ENCODE results near the gene PCDH8. TPM values are rescaled to one million over a fixed set of nuclear protein-coding genes. Genes with fewer than 3 reads are reported as not detected.
A peak's percentile ranks its signal among the peaks of the same experiment; 100 is the strongest.

PCDH8 gene
- total RNA-seq, 1 experiment from 2014 or later = 0.92 TPM

DNA sequence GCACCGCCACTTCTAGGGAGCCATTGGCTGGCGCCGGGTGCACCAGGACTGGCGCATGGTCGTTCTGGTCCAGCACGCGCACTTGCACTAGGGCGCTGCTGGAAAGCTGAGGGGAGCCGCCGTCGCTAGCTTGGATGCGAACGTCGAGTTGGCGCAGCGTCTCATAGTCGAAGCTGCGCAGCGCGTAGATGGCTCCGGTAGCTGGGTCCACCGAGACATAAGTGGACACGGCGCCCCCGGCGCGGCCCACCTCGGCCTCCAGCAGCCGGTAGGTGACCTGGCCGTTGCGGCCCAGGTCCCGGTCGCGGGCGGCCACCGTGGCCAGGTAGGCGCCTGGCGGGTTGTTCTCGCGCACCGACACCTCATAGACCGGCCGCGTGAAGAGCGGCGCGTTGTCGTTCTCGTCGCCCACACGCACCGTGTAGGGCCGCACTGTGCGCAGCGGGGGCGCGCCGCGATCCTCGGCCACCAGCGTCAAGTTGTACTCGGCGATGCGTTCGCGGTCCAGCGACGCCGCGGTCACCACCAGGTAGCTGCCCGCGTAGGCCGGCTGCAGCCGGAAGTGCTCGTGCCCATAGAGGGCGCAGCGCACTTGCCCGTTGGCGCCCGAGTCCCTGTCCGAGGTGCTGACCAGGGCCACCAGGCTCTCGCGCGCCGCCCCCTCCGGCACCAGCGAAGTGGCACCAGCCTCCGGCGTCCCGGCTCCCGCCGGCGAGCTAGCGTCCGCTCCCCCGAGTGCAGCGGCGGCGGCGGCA lies 1.7 kb downstream of the PCDH8 start (continued):
- TF ChIP-seq TEAD4 (CRISPR knock-in tag; IDR thresholded peaks at IDR 0.05) = peak; percentile 97
- TF ChIP-seq, protein P1, sequence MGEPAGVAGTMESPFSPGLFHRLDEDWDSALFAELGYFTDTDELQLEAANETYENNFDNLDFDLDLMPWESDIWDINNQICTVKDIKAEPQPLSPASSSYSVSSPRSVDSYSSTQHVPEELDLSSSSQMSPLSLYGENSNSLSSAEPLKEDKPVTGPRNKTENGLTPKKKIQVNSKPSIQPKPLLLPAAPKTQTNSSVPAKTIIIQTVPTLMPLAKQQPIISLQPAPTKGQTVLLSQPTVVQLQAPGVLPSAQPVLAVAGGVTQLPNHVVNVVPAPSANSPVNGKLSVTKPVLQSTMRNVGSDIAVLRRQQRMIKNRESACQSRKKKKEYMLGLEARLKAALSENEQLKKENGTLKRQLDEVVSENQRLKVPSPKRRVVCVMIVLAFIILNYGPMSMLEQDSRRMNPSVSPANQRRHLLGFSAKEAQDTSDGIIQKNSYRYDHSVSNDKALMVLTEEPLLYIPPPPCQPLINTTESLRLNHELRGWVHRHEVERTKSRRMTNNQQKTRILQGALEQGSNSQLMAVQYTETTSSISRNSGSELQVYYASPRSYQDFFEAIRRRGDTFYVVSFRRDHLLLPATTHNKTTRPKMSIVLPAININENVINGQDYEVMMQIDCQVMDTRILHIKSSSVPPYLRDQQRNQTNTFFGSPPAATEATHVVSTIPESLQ (CRISPR knock-in tag; IDR thresholded peaks at IDR 0.05) = no peak; the same call in 1 of the 2 replicates
- TF ChIP-seq NFATC4 (CRISPR knock-in tag; IDR thresholded peaks at IDR 0.05) = no peak
- no peak for TF ChIP-seq FOXJ3 (CRISPR knock-in tag; IDR thresholded peaks at IDR 0.05; ENCODE audit: borderline replicate concordance)
- no peak; the same call in 1 of the 2 replicates for TF ChIP-seq PRDM15 (CRISPR knock-in tag; IDR thresholded peaks at IDR 0.05)
- TF ChIP-seq, protein P2, sequence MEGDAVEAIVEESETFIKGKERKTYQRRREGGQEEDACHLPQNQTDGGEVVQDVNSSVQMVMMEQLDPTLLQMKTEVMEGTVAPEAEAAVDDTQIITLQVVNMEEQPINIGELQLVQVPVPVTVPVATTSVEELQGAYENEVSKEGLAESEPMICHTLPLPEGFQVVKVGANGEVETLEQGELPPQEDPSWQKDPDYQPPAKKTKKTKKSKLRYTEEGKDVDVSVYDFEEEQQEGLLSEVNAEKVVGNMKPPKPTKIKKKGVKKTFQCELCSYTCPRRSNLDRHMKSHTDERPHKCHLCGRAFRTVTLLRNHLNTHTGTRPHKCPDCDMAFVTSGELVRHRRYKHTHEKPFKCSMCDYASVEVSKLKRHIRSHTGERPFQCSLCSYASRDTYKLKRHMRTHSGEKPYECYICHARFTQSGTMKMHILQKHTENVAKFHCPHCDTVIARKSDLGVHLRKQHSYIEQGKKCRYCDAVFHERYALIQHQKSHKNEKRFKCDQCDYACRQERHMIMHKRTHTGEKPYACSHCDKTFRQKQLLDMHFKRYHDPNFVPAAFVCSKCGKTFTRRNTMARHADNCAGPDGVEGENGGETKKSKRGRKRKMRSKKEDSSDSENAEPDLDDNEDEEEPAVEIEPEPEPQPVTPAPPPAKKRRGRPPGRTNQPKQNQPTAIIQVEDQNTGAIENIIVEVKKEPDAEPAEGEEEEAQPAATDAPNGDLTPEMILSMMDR (IDR thresholded peaks at IDR 0.05) = peak; percentile 34; the same call in 1 of the 2 replicates
- peak; percentile 95 for TF ChIP-seq ELF4 (CRISPR knock-in tag; IDR thresholded peaks at IDR 0.05; ENCODE audit: low read depth)
- TF ChIP-seq, protein P3, sequence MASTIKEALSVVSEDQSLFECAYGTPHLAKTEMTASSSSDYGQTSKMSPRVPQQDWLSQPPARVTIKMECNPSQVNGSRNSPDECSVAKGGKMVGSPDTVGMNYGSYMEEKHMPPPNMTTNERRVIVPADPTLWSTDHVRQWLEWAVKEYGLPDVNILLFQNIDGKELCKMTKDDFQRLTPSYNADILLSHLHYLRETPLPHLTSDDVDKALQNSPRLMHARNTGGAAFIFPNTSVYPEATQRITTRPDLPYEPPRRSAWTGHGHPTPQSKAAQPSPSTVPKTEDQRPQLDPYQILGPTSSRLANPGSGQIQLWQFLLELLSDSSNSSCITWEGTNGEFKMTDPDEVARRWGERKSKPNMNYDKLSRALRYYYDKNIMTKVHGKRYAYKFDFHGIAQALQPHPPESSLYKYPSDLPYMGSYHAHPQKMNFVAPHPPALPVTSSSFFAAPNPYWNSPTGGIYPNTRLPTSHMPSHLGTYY (CRISPR knock-in tag; IDR thresholded peaks at IDR 0.05) = no peak
- TF ChIP-seq, protein P4, sequence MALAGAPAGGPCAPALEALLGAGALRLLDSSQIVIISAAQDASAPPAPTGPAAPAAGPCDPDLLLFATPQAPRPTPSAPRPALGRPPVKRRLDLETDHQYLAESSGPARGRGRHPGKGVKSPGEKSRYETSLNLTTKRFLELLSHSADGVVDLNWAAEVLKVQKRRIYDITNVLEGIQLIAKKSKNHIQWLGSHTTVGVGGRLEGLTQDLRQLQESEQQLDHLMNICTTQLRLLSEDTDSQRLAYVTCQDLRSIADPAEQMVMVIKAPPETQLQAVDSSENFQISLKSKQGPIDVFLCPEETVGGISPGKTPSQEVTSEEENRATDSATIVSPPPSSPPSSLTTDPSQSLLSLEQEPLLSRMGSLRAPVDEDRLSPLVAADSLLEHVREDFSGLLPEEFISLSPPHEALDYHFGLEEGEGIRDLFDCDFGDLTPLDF (CRISPR knock-in tag; IDR thresholded peaks at IDR 0.05) = peak; percentile 91
- TF ChIP-seq NR2C2 (CRISPR knock-in tag; IDR thresholded peaks at IDR 0.05) = no peak; the same call in 1 of the 2 replicates
- TF ChIP-seq JAZF1 (CRISPR knock-in tag; IDR thresholded peaks at IDR 0.05) = no peak
- TF ChIP-seq FOXK1 (CRISPR knock-in tag; IDR thresholded peaks at IDR 0.05) = peak; percentile 98
- TF ChIP-seq NFE2L1 (CRISPR knock-in tag; IDR thresholded peaks at IDR 0.05) = peak; percentile 96
- TF ChIP-seq MAX (CRISPR knock-in tag; IDR thresholded peaks at IDR 0.05) = peak; percentile 83
- TF ChIP-seq ZNF281 (CRISPR knock-in tag; IDR thresholded peaks at IDR 0.05) = peak; percentile 87
- TF ChIP-seq, protein P5, sequence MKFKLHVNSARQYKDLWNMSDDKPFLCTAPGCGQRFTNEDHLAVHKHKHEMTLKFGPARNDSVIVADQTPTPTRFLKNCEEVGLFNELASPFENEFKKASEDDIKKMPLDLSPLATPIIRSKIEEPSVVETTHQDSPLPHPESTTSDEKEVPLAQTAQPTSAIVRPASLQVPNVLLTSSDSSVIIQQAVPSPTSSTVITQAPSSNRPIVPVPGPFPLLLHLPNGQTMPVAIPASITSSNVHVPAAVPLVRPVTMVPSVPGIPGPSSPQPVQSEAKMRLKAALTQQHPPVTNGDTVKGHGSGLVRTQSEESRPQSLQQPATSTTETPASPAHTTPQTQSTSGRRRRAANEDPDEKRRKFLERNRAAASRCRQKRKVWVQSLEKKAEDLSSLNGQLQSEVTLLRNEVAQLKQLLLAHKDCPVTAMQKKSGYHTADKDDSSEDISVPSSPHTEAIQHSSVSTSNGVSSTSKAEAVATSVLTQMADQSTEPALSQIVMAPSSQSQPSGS (CRISPR knock-in tag; IDR thresholded peaks at IDR 0.05; ENCODE audit: borderline replicate concordance, low read depth) = peak; percentile 81
- TF ChIP-seq, protein P6, sequence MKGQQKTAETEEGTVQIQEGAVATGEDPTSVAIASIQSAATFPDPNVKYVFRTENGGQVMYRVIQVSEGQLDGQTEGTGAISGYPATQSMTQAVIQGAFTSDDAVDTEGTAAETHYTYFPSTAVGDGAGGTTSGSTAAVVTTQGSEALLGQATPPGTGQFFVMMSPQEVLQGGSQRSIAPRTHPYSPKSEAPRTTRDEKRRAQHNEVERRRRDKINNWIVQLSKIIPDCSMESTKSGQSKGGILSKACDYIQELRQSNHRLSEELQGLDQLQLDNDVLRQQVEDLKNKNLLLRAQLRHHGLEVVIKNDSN (CRISPR knock-in tag; IDR thresholded peaks at IDR 0.05) = peak; percentile 86
- TF ChIP-seq ZNF121 (CRISPR knock-in tag; IDR thresholded peaks at IDR 0.05) = no peak
- TF ChIP-seq, protein P7, sequence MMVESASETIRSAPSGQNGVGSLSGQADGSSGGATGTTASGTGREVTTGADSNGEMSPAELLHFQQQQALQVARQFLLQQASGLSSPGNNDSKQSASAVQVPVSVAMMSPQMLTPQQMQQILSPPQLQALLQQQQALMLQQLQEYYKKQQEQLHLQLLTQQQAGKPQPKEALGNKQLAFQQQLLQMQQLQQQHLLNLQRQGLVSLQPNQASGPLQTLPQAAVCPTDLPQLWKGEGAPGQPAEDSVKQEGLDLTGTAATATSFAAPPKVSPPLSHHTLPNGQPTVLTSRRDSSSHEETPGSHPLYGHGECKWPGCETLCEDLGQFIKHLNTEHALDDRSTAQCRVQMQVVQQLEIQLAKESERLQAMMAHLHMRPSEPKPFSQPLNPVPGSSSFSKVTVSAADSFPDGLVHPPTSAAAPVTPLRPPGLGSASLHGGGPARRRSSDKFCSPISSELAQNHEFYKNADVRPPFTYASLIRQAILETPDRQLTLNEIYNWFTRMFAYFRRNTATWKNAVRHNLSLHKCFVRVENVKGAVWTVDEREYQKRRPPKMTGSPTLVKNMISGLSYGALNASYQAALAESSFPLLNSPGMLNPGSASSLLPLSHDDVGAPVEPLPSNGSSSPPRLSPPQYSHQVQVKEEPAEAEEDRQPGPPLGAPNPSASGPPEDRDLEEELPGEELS (CRISPR knock-in tag; IDR thresholded peaks at IDR 0.05) = peak; percentile 99
- TF ChIP-seq ETV6 (CRISPR knock-in tag; IDR thresholded peaks at IDR 0.05) = peak; percentile 99
